ENCODE data around the gene GGTLC2. TPM values are rescaled to one million over a fixed set of nuclear protein-coding genes. Genes with fewer than 3 reads are reported as not detected.

Gene GGTLC2
- total and polyA plus RNA-seq, 11 donors: not detected

DNA sequence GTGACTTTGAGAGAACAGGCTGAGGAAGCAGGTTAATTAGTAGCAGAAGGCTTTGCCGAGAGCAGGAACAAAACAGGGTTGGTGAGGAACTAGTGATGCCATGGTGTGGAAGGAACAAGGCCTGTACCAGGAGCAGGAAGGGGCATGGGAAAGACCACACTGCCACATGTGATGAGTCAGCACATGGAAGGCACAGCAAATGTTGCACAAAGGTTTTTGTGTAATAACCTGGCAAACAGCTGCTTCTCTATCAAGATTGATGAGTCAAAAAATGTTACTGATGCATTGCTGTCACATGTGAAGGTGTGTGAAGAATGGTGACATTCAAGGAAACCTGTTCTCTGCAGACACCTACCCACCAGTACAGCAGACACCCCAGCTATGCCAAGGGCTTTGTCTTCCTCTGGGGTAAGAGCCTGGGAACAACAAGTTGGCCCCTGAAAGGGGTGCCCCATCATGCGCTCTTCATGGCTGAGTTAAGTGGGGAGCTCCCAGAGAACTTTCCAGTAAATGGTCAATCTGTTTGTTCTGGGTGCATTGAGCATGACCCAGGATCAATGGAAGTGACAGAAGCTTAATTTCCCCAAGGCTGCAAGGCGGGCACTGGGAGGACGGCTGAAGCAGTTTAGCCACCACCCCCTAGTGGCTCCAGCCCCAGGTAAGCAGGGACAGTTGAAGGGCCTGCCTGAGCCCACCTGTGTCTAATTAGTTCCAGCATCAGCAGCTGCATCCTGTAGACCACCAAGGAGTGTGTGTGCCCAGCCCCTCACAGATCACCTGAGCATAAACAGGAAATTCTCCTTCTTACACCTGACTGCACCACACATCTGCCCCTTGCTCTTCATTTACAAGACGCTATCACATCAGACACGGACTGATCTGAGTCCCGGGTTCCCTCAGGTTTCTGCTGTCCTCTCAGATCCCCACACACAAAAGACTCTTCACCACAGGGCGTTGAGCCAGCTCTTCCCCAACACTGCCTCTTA is 47.6 kb downstream of the GGTLC2 start:
- DNase-seq (no peak), ATAC-seq (no peak)
- WGBS, 4 donors: 79 to 83% (median 82%) methylated on average over 6 to 8 of the region's 8 CpGs
- intact Hi-C loops (cut with DNase I): no loop called here
- no peak overlapping the region for H3K4me3 ChIP-seq
- no peaks in the 10 kb centered on the region for H3K36me3 ChIP-seq
- peaks cover 0 to 5% (median 0%) of the 10 kb centered on the region in 12 donors for H3K4me1 ChIP-seq
- H3K9me3 ChIP-seq: no peaks in the 10 kb centered on the region
- H3K27ac ChIP-seq: no peak overlapping the region
- H3K27me3 ChIP-seq: peaks cover 0 to 5% (median 0%) of the 10 kb centered on the region in 9 donors
- TF ChIP-seq POLR2A (IDR thresholded peaks at IDR 0.05): no peak
- TF ChIP-seq, protein P1, sequence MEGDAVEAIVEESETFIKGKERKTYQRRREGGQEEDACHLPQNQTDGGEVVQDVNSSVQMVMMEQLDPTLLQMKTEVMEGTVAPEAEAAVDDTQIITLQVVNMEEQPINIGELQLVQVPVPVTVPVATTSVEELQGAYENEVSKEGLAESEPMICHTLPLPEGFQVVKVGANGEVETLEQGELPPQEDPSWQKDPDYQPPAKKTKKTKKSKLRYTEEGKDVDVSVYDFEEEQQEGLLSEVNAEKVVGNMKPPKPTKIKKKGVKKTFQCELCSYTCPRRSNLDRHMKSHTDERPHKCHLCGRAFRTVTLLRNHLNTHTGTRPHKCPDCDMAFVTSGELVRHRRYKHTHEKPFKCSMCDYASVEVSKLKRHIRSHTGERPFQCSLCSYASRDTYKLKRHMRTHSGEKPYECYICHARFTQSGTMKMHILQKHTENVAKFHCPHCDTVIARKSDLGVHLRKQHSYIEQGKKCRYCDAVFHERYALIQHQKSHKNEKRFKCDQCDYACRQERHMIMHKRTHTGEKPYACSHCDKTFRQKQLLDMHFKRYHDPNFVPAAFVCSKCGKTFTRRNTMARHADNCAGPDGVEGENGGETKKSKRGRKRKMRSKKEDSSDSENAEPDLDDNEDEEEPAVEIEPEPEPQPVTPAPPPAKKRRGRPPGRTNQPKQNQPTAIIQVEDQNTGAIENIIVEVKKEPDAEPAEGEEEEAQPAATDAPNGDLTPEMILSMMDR (IDR thresholded peaks at IDR 0.05): no peak

DNA sequence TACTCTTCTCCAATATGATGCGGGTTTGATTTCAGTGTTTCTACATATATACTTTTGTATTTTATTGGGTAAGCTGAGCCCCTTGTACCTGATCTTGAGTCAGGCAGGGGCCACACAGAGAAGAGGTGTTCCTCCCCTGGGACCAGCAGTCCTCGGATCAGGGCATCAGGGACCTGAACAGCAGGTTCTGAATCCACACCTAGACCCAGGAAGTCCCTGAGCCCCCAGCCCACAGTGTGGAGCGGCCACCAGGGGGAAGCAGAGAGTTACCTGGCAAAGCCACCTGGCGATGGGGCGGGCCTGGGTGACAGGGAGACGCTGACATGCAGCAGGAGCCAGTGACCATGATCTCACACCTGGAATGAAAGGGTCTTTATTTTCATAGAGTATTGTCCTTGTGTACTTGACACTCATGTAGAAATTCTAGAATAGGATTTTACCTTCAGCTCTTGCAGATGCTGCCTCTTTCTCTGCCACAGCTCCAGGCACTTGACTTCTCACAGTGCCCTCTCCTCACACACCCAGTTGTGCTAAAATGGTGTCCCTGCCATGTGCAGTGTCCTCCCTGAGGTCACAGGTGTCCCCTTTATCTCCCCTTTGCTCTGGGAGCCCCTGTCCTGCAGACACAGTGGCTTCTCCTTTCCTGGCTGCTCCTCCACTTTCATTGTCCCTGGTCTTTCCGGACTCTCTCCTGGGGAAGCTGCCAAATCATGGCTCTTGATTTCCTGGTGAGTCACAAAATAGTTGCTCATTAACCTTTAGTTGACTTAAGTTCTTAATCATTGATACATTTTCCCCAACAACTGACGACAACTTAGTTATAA is 48.5 kb downstream of the GGTLC2 start:
- WGBS, 4 donors: 36 to 58% (median 39%) methylated on average over 7 to 8 of the region's 8 CpGs
- H3K9me3 ChIP-seq: no peaks in the 10 kb centered on the region
- no peak for ATAC-seq

DNA sequence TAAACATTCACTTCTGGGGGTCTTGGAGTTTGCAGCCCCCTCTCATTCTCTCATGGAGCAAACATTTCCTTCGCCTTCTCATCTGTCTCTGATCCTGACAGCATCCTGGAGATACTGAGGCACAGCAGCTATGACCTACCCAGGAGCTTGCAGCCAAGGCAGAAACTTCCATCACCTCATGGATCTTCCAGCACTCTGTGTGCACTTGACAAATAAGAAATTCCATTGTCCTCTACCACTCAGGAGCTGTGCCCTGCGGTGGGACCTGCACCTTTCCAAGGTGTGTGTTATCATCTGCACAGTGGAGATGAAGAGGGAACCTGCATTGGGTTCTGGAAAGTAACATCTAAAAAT is 49.1 kb downstream of the GGTLC2 start:
- H3K9me3 ChIP-seq: no peaks in the 10 kb centered on the region
- H3K27me3 ChIP-seq: peaks cover 0 to 5% (median 0%) of the 10 kb centered on the region in 9 donors
- WGBS, 4 donors: 64 to 97% (median 84%) methylated on average over 2 of the region's 2 CpGs
- no peak overlapping the region for H3K4me3 ChIP-seq
- no peak overlapping the region for H3K27ac ChIP-seq
- H3K36me3 ChIP-seq: no peaks in the 10 kb centered on the region
- intact Hi-C loops (cut with DNase I): no loop called here
- no peak for ATAC-seq
- TF ChIP-seq POLR2A (IDR thresholded peaks at IDR 0.05): no peak
- TF ChIP-seq, protein P1 (IDR thresholded peaks at IDR 0.05): no peak
- no peak for DNase-seq
- peaks cover 0 to 5% (median 0%) of the 10 kb centered on the region in 12 donors for H3K4me1 ChIP-seq

More for the DNA sequence above, 48.5 kb downstream of the GGTLC2 start:
- Histone ChIP-seq H3K36me3 (no peaks in the 10 kb centered on the region), H3K4me1 (peaks cover 0 to 5% (median 0%) of the 10 kb centered on the region in 12 donors), H3K27me3 (peaks cover 0 to 5% (median 0%) of the 10 kb centered on the region in 9 donors), H3K27ac (no peak overlapping the region), H3K4me3 (no peak overlapping the region)
- intact Hi-C loops (cut with DNase I): no loop called here
- TF ChIP-seq, protein P1 (IDR thresholded peaks at IDR 0.05): peak in 8 of 12 donors; percentile 16 to 51 (median 33)
- TF ChIP-seq POLR2A (IDR thresholded peaks at IDR 0.05): no peak
- DNase-seq: no peak

DNA sequence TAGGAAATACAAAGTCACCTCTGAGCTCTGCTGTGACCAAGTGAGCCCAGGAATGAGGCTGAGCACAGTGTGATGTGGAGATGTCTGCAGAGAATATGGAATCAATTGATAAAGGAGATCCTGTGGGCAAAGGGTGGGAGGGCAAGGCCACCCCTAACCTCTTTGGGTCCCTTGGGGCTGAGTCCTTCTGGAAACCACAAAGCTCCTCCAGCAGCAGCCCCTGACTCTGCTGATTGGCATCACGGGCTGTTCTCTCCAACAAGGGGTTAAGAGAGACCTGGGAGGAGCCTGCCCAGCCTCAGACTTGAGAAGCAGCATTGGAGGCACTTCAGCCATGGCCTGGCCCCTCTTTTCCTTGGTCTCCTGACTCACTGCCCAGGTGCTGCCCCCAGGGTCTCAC is 49.7 kb downstream of the GGTLC2 start:
- ATAC-seq (no peak), DNase-seq (no peak)
- Histone ChIP-seq H3K27me3 (peaks cover 0 to 5% (median 0%) of the 10 kb centered on the region in 9 donors), H3K9me3 (no peaks in the 10 kb centered on the region), H3K36me3 (no peaks in the 10 kb centered on the region), H3K27ac (no peak overlapping the region), H3K4me3 (no peak overlapping the region), H3K4me1 (peaks cover 0 to 5% (median 0%) of the 10 kb centered on the region in 12 donors)
- intact Hi-C loops (cut with DNase I): no loop called here
- TF ChIP-seq, protein P1 (IDR thresholded peaks at IDR 0.05): no peak
- no peak for TF ChIP-seq POLR2A (IDR thresholded peaks at IDR 0.05)
- WGBS, 4 donors: 83 to 94% (median 88%) methylated on average over 1 of the region's 1 CpG; no CpG with 5 or more reads in 1 of the 4 donors

All from heart left ventricle (tissue), 16 donors.